H9 (cell line): ENCODE measurements around the gene CD1B. TPM values are rescaled to one million over a fixed set of nuclear protein-coding genes. Genes with fewer than 3 reads are reported as not detected.

Experiments
- DNase-seq: peaks from one replicate; pipeline ENCODE4 v3.0.0-alpha.2; 2017
- H2AFZ ChIP-seq: one replicate; pipeline ENCODE4 v1.6.1; 2013; ENCODE audit warnings: mild to moderate bottlenecking, low read length, control low read depth, moderate library complexity
- H2AK5ac ChIP-seq: 2 replicates; pipeline ENCODE4 v1.6.1; 2013; ENCODE audit warnings: low read length, control low read depth, mixed read lengths; ENCODE audit not compliant: insufficient read length
- H2BK120ac ChIP-seq: one replicate; pipeline ENCODE4 v1.6.1; 2013; ENCODE audit warnings: low read depth, mild to moderate bottlenecking, low read length, control low read depth, inconsistent platforms; ENCODE audit not compliant: poor library complexity, severe bottlenecking
- H2BK12ac ChIP-seq: 2 replicates; pipeline ENCODE4 v1.6.1; 2013; ENCODE audit warnings: low read length, control low read depth, mixed read lengths, low read depth; ENCODE audit not compliant: insufficient read length
- H2BK15ac ChIP-seq: 2 replicates; pipeline ENCODE4 v1.6.1; 2013; ENCODE audit warnings: low read depth, low read length, control low read depth
- H2BK20ac ChIP-seq: one replicate; pipeline ENCODE4 v1.6.1; 2013; ENCODE audit warnings: low read depth, mild to moderate bottlenecking, low read length, control low read depth, inconsistent platforms; ENCODE audit not compliant: poor library complexity, severe bottlenecking
- H2BK5ac ChIP-seq: 2 replicates; pipeline ENCODE4 v1.6.1; 2013; ENCODE audit warnings: low read length, control low read depth, mixed read lengths; ENCODE audit not compliant: insufficient read length
- H3K14ac ChIP-seq: 2 replicates; pipeline ENCODE4 v1.6.1; 2013; ENCODE audit warnings: low read length, control low read depth; ENCODE audit not compliant: insufficient read depth
- H3K18ac ChIP-seq: 2 replicates; pipeline ENCODE4 v1.6.1; 2013; ENCODE audit warnings: low read depth, mild to moderate bottlenecking, mixed read lengths, low read length, control low read depth; ENCODE audit not compliant: insufficient read length
- H3K23ac ChIP-seq: 2 replicates; pipeline ENCODE4 v1.6.1; 2013; ENCODE audit warnings: low read length, control low read depth, mixed read lengths, low read depth; ENCODE audit not compliant: insufficient read length
- H3K23me2 ChIP-seq: 2 replicates; pipeline ENCODE4 v1.6.1; 2013; ENCODE audit warnings: low read depth, mild to moderate bottlenecking, mixed read lengths, low read length, control low read depth; ENCODE audit not compliant: insufficient read length, poor library complexity, severe bottlenecking
- H3K27ac ChIP-seq: 2 replicates; pipeline ENCODE4 v1.5.1; 2013; ENCODE audit warnings: low read length, control low read depth, mixed read lengths, low read depth; ENCODE audit not compliant: insufficient read length
- H3K27me3 ChIP-seq: 2 replicates; pipeline ENCODE4 v1.6.1; 2013; ENCODE audit warnings: low read length, control low read depth, inconsistent platforms; ENCODE audit not compliant: insufficient read depth
- H3K4ac ChIP-seq: 2 replicates; pipeline ENCODE4 v1.6.1; 2013; ENCODE audit warnings: low read depth, mild to moderate bottlenecking, control low read depth, inconsistent platforms, low read length, moderate library complexity
- H3K4me1 ChIP-seq: 2 replicates; pipeline ENCODE4 v1.6.1; 2013; ENCODE audit warnings: low read length, control low read depth, inconsistent platforms; ENCODE audit not compliant: insufficient read depth
- H3K4me2 ChIP-seq: 2 replicates; pipeline ENCODE4 v1.6.1; 2013; ENCODE audit warnings: low read length, control low read depth, mixed read lengths; ENCODE audit not compliant: insufficient read length, insufficient read depth
- H3K56ac ChIP-seq: 2 replicates; pipeline ENCODE4 v1.6.1; 2013; ENCODE audit warnings: low read depth, mild to moderate bottlenecking, mixed read lengths, low read length, control low read depth; ENCODE audit not compliant: insufficient read length
- H3K79me1 ChIP-seq: 2 replicates; pipeline ENCODE4 v1.6.1; 2013; ENCODE audit warnings: low read depth, mild to moderate bottlenecking, moderate library complexity, low read length, control low read depth, inconsistent platforms; ENCODE audit not compliant: insufficient read depth, poor library complexity, severe bottlenecking
- H3K79me2 ChIP-seq: 2 replicates; pipeline ENCODE4 v1.6.1; 2013; ENCODE audit warnings: low read length, control low read depth, inconsistent platforms; ENCODE audit not compliant: insufficient read depth
- H3K9ac ChIP-seq: 2 replicates; pipeline ENCODE4 v1.6.1; 2013; ENCODE audit warnings: low read length, control low read depth, mixed read lengths; ENCODE audit not compliant: insufficient read length; ENCODE audit errors: extremely low read depth
- H3K9me3 ChIP-seq: one replicate; pipeline ENCODE4 v1.6.1; 2013; ENCODE audit warnings: low read depth, low read length, inconsistent platforms; ENCODE audit not compliant: control insufficient read depth
- H3T11ph ChIP-seq: one replicate; pipeline ENCODE4 v1.6.1; 2013; ENCODE audit warnings: mild to moderate bottlenecking, low read length, control low read depth, inconsistent platforms
- H4K20me1 ChIP-seq: one replicate; pipeline ENCODE4 v1.6.1; 2013; ENCODE audit not compliant: control insufficient read depth, insufficient read length, insufficient read depth
- H4K5ac ChIP-seq: 2 replicates; pipeline ENCODE4 v1.6.1; 2013; ENCODE audit warnings: low read depth, mild to moderate bottlenecking, mixed read lengths, low read length, control low read depth; ENCODE audit not compliant: insufficient read length
- H4K8ac ChIP-seq: replicated peaks from 2 replicates; pipeline ENCODE4 v1.6.1; 2013; ENCODE audit warnings: low read length, control low read depth, mixed read lengths, low read depth; ENCODE audit not compliant: insufficient read length
- H4K91ac ChIP-seq: 2 replicates; pipeline ENCODE4 v1.6.1; 2013; ENCODE audit warnings: low read depth, mild to moderate bottlenecking, moderate library complexity, mixed read lengths, low read length, control low read depth; ENCODE audit not compliant: insufficient read length
- H3K27ac Mint-ChIP-seq, 3 experiments: 2 replicates in 2 of 3; 3 replicates in 1 of 3; pipeline ENCODE4 v1.8.0; 2020 to 2021; ENCODE audit warnings: mixed read lengths in 3 of 3, mild to moderate bottlenecking in 1 of 3, moderate library complexity in 1 of 3
- H3K27me3 Mint-ChIP-seq: 2 replicates; pipeline ENCODE4 v1.8.0; 2021; ENCODE audit warnings: low read depth, mild to moderate bottlenecking, moderate library complexity, mixed read lengths
- H3K36me3 Mint-ChIP-seq, 3 experiments: 2 replicates in 2 of 3; 3 replicates in 1 of 3; pipeline ENCODE4 v1.8.0; 2020 to 2021; ENCODE audit warnings: low read depth in 3 of 3, mixed read lengths in 3 of 3; ENCODE audit not compliant: insufficient read depth in 1 of 3
- H3K4me1 Mint-ChIP-seq, 2 experiments: 2 replicates each; pipeline ENCODE4 v1.8.0; 2020; ENCODE audit warnings: mixed read lengths in 2 of 2
- H3K4me3 Mint-ChIP-seq, 2 experiments: 2 replicates in 1 of 2; 3 replicates in 1 of 2; pipeline ENCODE4 v1.8.0; 2020 to 2021; ENCODE audit warnings: mild to moderate bottlenecking in 2 of 2, mixed read lengths in 2 of 2, moderate library complexity in 1 of 2
- H3K9me3 Mint-ChIP-seq, 2 experiments: 2 replicates in 1 of 2; 3 replicates in 1 of 2; pipeline ENCODE4 v1.8.0; 2020; ENCODE audit warnings: mild to moderate bottlenecking in 2 of 2, mixed read lengths in 2 of 2, moderate library complexity in 1 of 2
- WGBS: extraction: QIAGEN DNeasy Blood & Tissue Kit; methylation state at CpG from one replicate; pipeline ENCODE4 v1.1.7; 2013; ENCODE audit warnings: missing lambda C conversion rate, low lambda C conversion rate, mixed read lengths; ENCODE audit not compliant: insufficient read length; ENCODE audit errors: extremely low coverage; 5-methylcytosine and 5-hydroxymethylcytosine counted together
- total RNA-seq: library from RNA; stranded (reverse); gene quantifications from 2 replicates; pipeline ENCODE4 v1.2.1, GENCODE V29; 2021
- TF ChIP-seq, protein P1 (sequence below): fragments of 200-600 bp; sonication (generic); conservative IDR thresholded peaks from 3 replicates; pipeline ENCODE4 v1.8.0; 2021; ENCODE audit warnings: antibody characterized with exemption, mild to moderate bottlenecking

Gene CD1B
- total RNA-seq, 1 experiment from 2014 or later: not detected

DNA sequence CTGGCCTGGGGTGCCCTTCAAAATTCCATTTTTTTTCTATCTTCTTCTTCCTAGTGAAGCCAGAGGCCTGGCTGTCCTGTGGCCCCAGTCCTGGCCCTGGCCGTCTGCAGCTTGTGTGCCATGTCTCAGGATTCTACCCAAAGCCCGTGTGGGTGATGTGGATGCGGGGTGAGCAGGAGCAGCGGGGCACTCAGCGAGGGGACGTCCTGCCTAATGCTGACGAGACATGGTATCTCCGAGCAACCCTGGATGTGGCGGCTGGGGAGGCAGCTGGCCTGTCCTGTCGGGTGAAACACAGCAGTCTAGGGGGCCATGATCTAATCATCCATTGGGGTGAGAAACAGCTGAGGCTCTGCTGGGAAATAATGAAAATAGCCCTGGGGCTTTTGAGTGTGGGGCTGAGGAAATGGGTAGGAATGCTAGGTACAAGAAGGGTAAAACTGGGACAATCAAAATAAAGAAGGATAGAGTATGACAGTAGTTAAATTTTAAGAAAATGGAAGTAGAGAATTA, 24.5 kb upstream of the CD1B start:
- no peak overlapping the region for H3K14ac ChIP-seq
- H3K56ac ChIP-seq: no peak overlapping the region
- H2BK5ac ChIP-seq: no peak overlapping the region
- H4K91ac ChIP-seq: no peak overlapping the region
- H2BK15ac ChIP-seq: no peak overlapping the region
- H3K4ac ChIP-seq: no peak overlapping the region
- H3K79me2 ChIP-seq: no peaks in the 10 kb centered on the region; the same call in 1 of the 2 replicates
- no peak overlapping the region for H3T11ph ChIP-seq
- no peaks in the 10 kb centered on the region for H3K27me3 ChIP-seq
- H3K18ac ChIP-seq: no peak overlapping the region
- no peak overlapping the region for H2AFZ ChIP-seq
- no peak overlapping the region for H3K4me3 Mint-ChIP-seq
- no peaks in the 10 kb centered on the region for H3K9me3 Mint-ChIP-seq
- H3K4me1 ChIP-seq: no peaks in the 10 kb centered on the region
- TF ChIP-seq, protein P1, sequence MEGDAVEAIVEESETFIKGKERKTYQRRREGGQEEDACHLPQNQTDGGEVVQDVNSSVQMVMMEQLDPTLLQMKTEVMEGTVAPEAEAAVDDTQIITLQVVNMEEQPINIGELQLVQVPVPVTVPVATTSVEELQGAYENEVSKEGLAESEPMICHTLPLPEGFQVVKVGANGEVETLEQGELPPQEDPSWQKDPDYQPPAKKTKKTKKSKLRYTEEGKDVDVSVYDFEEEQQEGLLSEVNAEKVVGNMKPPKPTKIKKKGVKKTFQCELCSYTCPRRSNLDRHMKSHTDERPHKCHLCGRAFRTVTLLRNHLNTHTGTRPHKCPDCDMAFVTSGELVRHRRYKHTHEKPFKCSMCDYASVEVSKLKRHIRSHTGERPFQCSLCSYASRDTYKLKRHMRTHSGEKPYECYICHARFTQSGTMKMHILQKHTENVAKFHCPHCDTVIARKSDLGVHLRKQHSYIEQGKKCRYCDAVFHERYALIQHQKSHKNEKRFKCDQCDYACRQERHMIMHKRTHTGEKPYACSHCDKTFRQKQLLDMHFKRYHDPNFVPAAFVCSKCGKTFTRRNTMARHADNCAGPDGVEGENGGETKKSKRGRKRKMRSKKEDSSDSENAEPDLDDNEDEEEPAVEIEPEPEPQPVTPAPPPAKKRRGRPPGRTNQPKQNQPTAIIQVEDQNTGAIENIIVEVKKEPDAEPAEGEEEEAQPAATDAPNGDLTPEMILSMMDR: no peak
- no peaks in the 10 kb centered on the region for H3K9me3 ChIP-seq
- H4K8ac ChIP-seq: no peak overlapping the region
- H2BK20ac ChIP-seq: no peak overlapping the region
- H2BK12ac ChIP-seq: no peak overlapping the region
- peaks cover 10% of the 10 kb centered on the region in 2 experiments; a peak in 3 of 4 replicates for H3K4me1 Mint-ChIP-seq
- no peak overlapping the region for H3K23ac ChIP-seq
- H2BK120ac ChIP-seq: no peak overlapping the region
- no peak overlapping the region for H3K4me2 ChIP-seq
- H3K27me3 Mint-ChIP-seq: peaks cover 2% of the 10 kb centered on the region; the same call in 1 of the 2 replicates
- no peaks in the 10 kb centered on the region for H3K79me1 ChIP-seq
- no CpG with 5 or more reads among the region's 10 CpGs for WGBS
- no peak overlapping the region for H3K27ac Mint-ChIP-seq
- no peak overlapping the region for H3K27ac ChIP-seq
- no peaks in the 10 kb centered on the region for H4K20me1 ChIP-seq
- H3K23me2 ChIP-seq: no peaks in the 10 kb centered on the region
- H2AK5ac ChIP-seq: no peak overlapping the region
- H4K5ac ChIP-seq: no peak overlapping the region
- no peaks in the 10 kb centered on the region for H3K36me3 Mint-ChIP-seq
- H3K9ac ChIP-seq: no peak overlapping the region
- DNase-seq: no peak
